Prostate gland (tissue), 2 donors: ENCODE measurements around the gene AK4.

Experiments used
- POLR2A ChIP-seq: fragments of 450-650 bp; IDR thresholded peaks from one replicate; pipeline ENCODE4 v1.6.1; 2016; ENCODE audit warnings: antibody characterized with exemption, mild to moderate bottlenecking
- TF ChIP-seq, protein P1 (sequence below), 4 experiments: fragments of 200-600 bp in 2 of 4; fragments of 450-650 bp in 2 of 4; sonication (generic) in 2 of 4; IDR thresholded peaks; 1 replicate in 3 of 4; 2 replicates in 1 of 4; pipeline ENCODE4 v1.5.1; 2016 to 2019; ENCODE audit warnings: antibody characterized with exemption in 4 of 4, mild to moderate bottlenecking in 2 of 4, moderate library complexity in 2 of 4

- no peak for TF ChIP-seq POLR2A
- TF ChIP-seq, protein P1, sequence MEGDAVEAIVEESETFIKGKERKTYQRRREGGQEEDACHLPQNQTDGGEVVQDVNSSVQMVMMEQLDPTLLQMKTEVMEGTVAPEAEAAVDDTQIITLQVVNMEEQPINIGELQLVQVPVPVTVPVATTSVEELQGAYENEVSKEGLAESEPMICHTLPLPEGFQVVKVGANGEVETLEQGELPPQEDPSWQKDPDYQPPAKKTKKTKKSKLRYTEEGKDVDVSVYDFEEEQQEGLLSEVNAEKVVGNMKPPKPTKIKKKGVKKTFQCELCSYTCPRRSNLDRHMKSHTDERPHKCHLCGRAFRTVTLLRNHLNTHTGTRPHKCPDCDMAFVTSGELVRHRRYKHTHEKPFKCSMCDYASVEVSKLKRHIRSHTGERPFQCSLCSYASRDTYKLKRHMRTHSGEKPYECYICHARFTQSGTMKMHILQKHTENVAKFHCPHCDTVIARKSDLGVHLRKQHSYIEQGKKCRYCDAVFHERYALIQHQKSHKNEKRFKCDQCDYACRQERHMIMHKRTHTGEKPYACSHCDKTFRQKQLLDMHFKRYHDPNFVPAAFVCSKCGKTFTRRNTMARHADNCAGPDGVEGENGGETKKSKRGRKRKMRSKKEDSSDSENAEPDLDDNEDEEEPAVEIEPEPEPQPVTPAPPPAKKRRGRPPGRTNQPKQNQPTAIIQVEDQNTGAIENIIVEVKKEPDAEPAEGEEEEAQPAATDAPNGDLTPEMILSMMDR (IDR thresholded peaks at IDR 0.05) = no peak
Observed at GRCh38 chr1:65113298-65113697, 34.7 kb upstream of the AK4 start.
